Measurements from ENCODE around the gene ZNF652. TPM values are rescaled to one million over a fixed set of nuclear protein-coding genes. Genes with fewer than 3 reads are reported as not detected.

Gene ZNF652
- total and polyA plus RNA-seq, 2 of the 4 experiments (the other 2 are of a cell fraction): 3.6 to 8.8 TPM

GRCh38 chr17:49407086-49407485 lies 45.0 kb upstream of the ZNF652 start:
- Histone ChIP-seq H3K4ac (ENCODE audit: low read depth, low read length) (no peak overlapping the region), H3K9ac (ENCODE audit: low read depth, low read length) (no peak overlapping the region), H3K36me3 (ENCODE audit: control insufficient read depth, insufficient read depth, low read length) (peaks cover 60% of the 10 kb centered on the region), H3K4me2 (ENCODE audit: low read depth, low read length) (no peak overlapping the region), H3K14ac (replicated peaks; ENCODE audit: low read depth, low read length) (no peak overlapping the region), H3K27me3 (ENCODE audit: control insufficient read depth, insufficient read depth, low read length) (no peaks in the 10 kb centered on the region), H2AK9ac (replicated peaks; ENCODE audit: low read depth, low read length, poor library complexity) (no peak overlapping the region), H3K4me3 (ENCODE audit: insufficient read depth, low read depth, low read length) (no peak overlapping the region), H2AK5ac (ENCODE audit: low read depth, low read length) (no peak overlapping the region), H3K56ac (ENCODE audit: extremely low read depth, insufficient read depth, low read length) (no peak overlapping the region), H2AFZ (replicated peaks; ENCODE audit: low read length, poor library complexity) (no peak overlapping the region), H3K27ac (ENCODE audit: insufficient read depth, low read length) (no peak overlapping the region), H4K5ac (ENCODE audit: low read depth, low read length) (no peak overlapping the region), H4K20me1 (ENCODE audit: insufficient read depth, low read length) (0 out of 2 replicates have a peak, but pooled peaks cover 4% of the 10 kb centered on the region), H2BK15ac (ENCODE audit: low read depth, low read length) (no peak overlapping the region), H4K91ac (ENCODE audit: insufficient read depth, low read depth, low read length) (no peak overlapping the region), H2BK5ac (ENCODE audit: low read depth, low read length, poor library complexity, severe bottlenecking) (no peak overlapping the region), H3K9me1 (ENCODE audit: insufficient read depth, low read length) (no peaks in the 10 kb centered on the region), H3K23ac (ENCODE audit: low read depth, low read length) (no peak overlapping the region), H3K18ac (ENCODE audit: low read depth, low read length) (no peak overlapping the region), H2BK120ac (ENCODE audit: low read depth, low read length) (no peak overlapping the region), H3K9me3 (ENCODE audit: control insufficient read depth, insufficient read depth, low read length) (no peaks in the 10 kb centered on the region), H4K8ac (ENCODE audit: low read depth in 2 of 2, low read length in 2 of 2) (no peak overlapping the region), H3K79me1 (ENCODE audit: low read depth in 1 of 2, low read length in 2 of 2) (no peaks in the 10 kb centered on the region), H2BK20ac (ENCODE audit: low read depth, low read length) (no peak overlapping the region), H3K4me1 (ENCODE audit: control insufficient read depth, insufficient read depth, low read length) (no peaks in the 10 kb centered on the region)
- TF ChIP-seq ELK1 (IDR thresholded peaks at IDR 0.05; ENCODE audit: borderline replicate concordance, low read depth, low read length): no peak
- no peak for TF ChIP-seq CHD1 (IDR thresholded peaks at IDR 0.05; ENCODE audit: low read depth, low read length)
- no peak for TF ChIP-seq RCOR1 (IDR thresholded peaks at IDR 0.05; ENCODE audit: insufficient replicate concordance, low read length)
- TF ChIP-seq RFX5 (IDR thresholded peaks at IDR 0.05; ENCODE audit: low read depth, low read length): no peak
- TF ChIP-seq SMC3 (IDR thresholded peaks at IDR 0.05; ENCODE audit: low read depth, low read length): no peak
- no peak for TF ChIP-seq MAZ (IDR thresholded peaks at IDR 0.05; ENCODE audit: borderline replicate concordance, low read depth, low read length)
- TF ChIP-seq NFE2L2 (IDR thresholded peaks at IDR 0.05; ENCODE audit: low read depth, low read length): no peak
- TF ChIP-seq BHLHE40 (IDR thresholded peaks at IDR 0.05; ENCODE audit: low read depth, low read length): no peak
- TF ChIP-seq FOS (IDR thresholded peaks at IDR 0.05; ENCODE audit: low read depth, low read length): no peak
- TF ChIP-seq USF2 (IDR thresholded peaks at IDR 0.05; ENCODE audit: low read depth, low read length): no peak
- no peak for TF ChIP-seq MAFK (IDR thresholded peaks at IDR 0.05; ENCODE audit: low read depth, low read length)
- TF ChIP-seq MXI1 (IDR thresholded peaks at IDR 0.05; ENCODE audit: borderline replicate concordance, low read depth, low read length): no peak
- 90% methylated on average over 2 of the region's 9 CpGs; no CpG with 5 or more reads in 1 of the 2 experiments for WGBS, 2 experiments (ENCODE audit: extremely low coverage in 2 of 2, insufficient read length in 1 of 2)
- no TSS peak for BruUV-seq (replicated peaks)
- ATAC-seq (ENCODE audit: low read depth) (no peak), DNase-seq (no peak)
- ChIA-PET POLR2A (ENCODE audit: unreplicated experiment) (no interaction called here), CTCF (interaction anchor here (0.5 kb wide), 1 partner anchor 9 kb away, joined by 3 read pairs; no protein-coding TSS in a partner anchor)
- intact Hi-C loops (cut with micrococcal nuclease) (no loop called here), in situ Hi-C loops (cut with MboI; ENCODE audit: low sequenced_read_pairs) (no loop called here), dilution Hi-C loops (cut with HindIII; ENCODE audit: low sequenced_read_pairs, unreplicated experiment) (no loop called here)

Data from IMR-90 (cell line).